H1 (cell line): ENCODE results near the gene TMEM35A. TPM values are rescaled to one million over a fixed set of nuclear protein-coding genes. Genes with fewer than 3 reads are reported as not detected.
"Not testable (repeated sequence)": the region's sequence is repeated elsewhere in the genome, so short reads cannot be mapped to it uniquely, and the experiment has no call there.

ENCODE experiments used
- CTCF ChIA-PET: fragments of 300-600 bp; sonication (Branson Sonifier 250); formaldehyde crosslinking; loops from one replicate; lab custom pipeline; 2021; ENCODE audit not compliant: partially characterized antibody; lab: Charles Lee
- POLR2A ChIA-PET: fragments of 300-600 bp; sonication (Branson Sonifier 250); formaldehyde crosslinking; loops from one replicate; lab custom pipeline; 2021; ENCODE audit warnings: inconsistent platforms; ENCODE audit not compliant: partially characterized antibody; lab: Charles Lee
- DNase-seq, 2 experiments: peaks; one replicate each; pipeline versions ENCODE4 v3.0.0 to v3.0.0-alpha.2; 2010 to 2022; ENCODE audit warnings: low spot score in 2 of 2, low read depth in 1 of 2, mixed read lengths in 1 of 2
- FAIRE-seq: peaks from 2 replicates; lab custom pipeline; 2011; peaks lifted over from hg19 to GRCh38; lab: Jason Lieb, UNC
- H2AFZ ChIP-seq: 2 replicates; pipeline ENCODE4 v1.8.1; 2012; ENCODE audit warnings: low read length, inconsistent platforms
- H2AK5ac ChIP-seq: 2 replicates; pipeline ENCODE4 v1.6.1; 2013; ENCODE audit warnings: low read depth, low read length
- H2BK120ac ChIP-seq: replicated peaks from 2 replicates; pipeline ENCODE3; 2013; ENCODE audit warnings: low read depth, low read length, inconsistent platforms
- H2BK12ac ChIP-seq: 2 replicates; pipeline ENCODE4 v1.6.1; 2013; ENCODE audit warnings: low read depth, low read length
- H2BK15ac ChIP-seq: 2 replicates; pipeline ENCODE4 v1.6.1; 2013; ENCODE audit warnings: low read length
- H2BK20ac ChIP-seq: 2 replicates; pipeline ENCODE4 v1.6.1; 2013; ENCODE audit warnings: low read length
- H2BK5ac ChIP-seq: 2 replicates; pipeline ENCODE4 v1.6.1; 2013; ENCODE audit warnings: low read depth, low read length
- H3K14ac ChIP-seq: 2 replicates; pipeline ENCODE4 v1.6.1; 2013; ENCODE audit warnings: inconsistent platforms; ENCODE audit not compliant: insufficient read length
- H3K18ac ChIP-seq: 2 replicates; pipeline ENCODE4 v1.6.1; 2013; ENCODE audit warnings: low read length; ENCODE audit errors: extremely low read depth
- H3K23ac ChIP-seq: 2 replicates; pipeline ENCODE4 v1.6.1; 2013; ENCODE audit warnings: inconsistent platforms; ENCODE audit not compliant: insufficient read length
- H3K23me2 ChIP-seq: 2 replicates; pipeline ENCODE4 v1.6.1; 2013; ENCODE audit warnings: low read depth, low read length
- H3K27ac ChIP-seq: 2 replicates; pipeline ENCODE4 v1.6.1; 2011; ENCODE audit warnings: low read depth, low read length, inconsistent platforms
- H3K27me3 ChIP-seq, 4 experiments: replicated peaks in 1 of 4; 1 replicate in 1 of 4; 2 replicates in 3 of 4; pipeline versions ENCODE4 v1.6.1 to v1.8.1; 2011 to 2013; ENCODE audit warnings: low read length in 3 of 4, mild to moderate bottlenecking in 3 of 4, inconsistent platforms in 2 of 4, mixed read lengths in 2 of 4, moderate library complexity in 1 of 4; ENCODE audit not compliant: control insufficient read depth in 3 of 4, insufficient read depth in 3 of 4; ENCODE audit errors: extremely low read depth in 1 of 4
- H3K36me3 ChIP-seq, 4 experiments: 2 replicates each; pipeline versions ENCODE4 v1.6.1 to v1.8.1; 2011 to 2013; ENCODE audit warnings: mild to moderate bottlenecking in 4 of 4, low read length in 3 of 4, moderate library complexity in 2 of 4, control low read depth in 1 of 4, inconsistent platforms in 1 of 4; ENCODE audit not compliant: insufficient read depth in 4 of 4, control insufficient read depth in 2 of 4
- H3K4ac ChIP-seq: replicated peaks from 2 replicates; pipeline ENCODE3; 2013; ENCODE audit warnings: low read length, low read depth, mixed read lengths, inconsistent platforms; ENCODE audit not compliant: insufficient read length
- H3K4me1 ChIP-seq, 4 experiments: replicated peaks in 1 of 4; 1 replicate in 1 of 4; 2 replicates in 3 of 4; pipeline versions ENCODE4 v1.6.1 to v1.8.1; 2011 to 2013; ENCODE audit warnings: low read length in 3 of 4, inconsistent platforms in 2 of 4, mixed read lengths in 1 of 4; ENCODE audit not compliant: insufficient read depth in 4 of 4, control insufficient read depth in 3 of 4
- H3K4me2 ChIP-seq, 2 experiments: 2 replicates each; pipeline versions ENCODE4 v1.6.1 to v1.8.1; 2011 to 2013; ENCODE audit warnings: low read depth in 2 of 2, low read length in 2 of 2, control low read depth in 1 of 2, inconsistent platforms in 1 of 2, mild to moderate bottlenecking in 1 of 2; ENCODE audit not compliant: insufficient read depth in 1 of 2
- H3K4me3 ChIP-seq, 4 experiments: fragments of 200-600, 300-600 bp in 1 of 4; sonication (generic), shearing (Covaris generic), sonication (Bioruptor Twin) in 1 of 4; 2 replicates each; pipeline versions ENCODE4 v1.5.1 to v1.8.1; 2011 to 2016; ENCODE audit warnings: low read length in 4 of 4, low read depth in 3 of 4, control low read depth in 2 of 4, inconsistent platforms in 2 of 4, mild to moderate bottlenecking in 2 of 4, mixed read lengths in 1 of 4, moderate library complexity in 1 of 4; ENCODE audit not compliant: insufficient read depth in 2 of 4; ENCODE audit errors: extremely low read depth in 1 of 4
- H3K56ac ChIP-seq: replicated peaks from 2 replicates; pipeline ENCODE3; 2013; ENCODE audit warnings: low read depth, mild to moderate bottlenecking, mixed read lengths, low read length, inconsistent platforms; ENCODE audit not compliant: insufficient read length
- H3K79me1 ChIP-seq: 2 replicates; pipeline ENCODE4 v1.6.1; 2013; ENCODE audit warnings: low read depth, low read length, control low read depth
- H3K79me2 ChIP-seq, 2 experiments: 2 replicates each; pipeline versions ENCODE4 v1.6.1 to v1.8.1; 2012 to 2013; ENCODE audit warnings: low read length in 2 of 2, mild to moderate bottlenecking in 2 of 2, inconsistent platforms in 1 of 2; ENCODE audit not compliant: insufficient read depth in 2 of 2, control insufficient read depth in 1 of 2
- H3K9ac ChIP-seq, 4 experiments: replicated peaks in 1 of 4; 1 replicate in 1 of 4; 2 replicates in 3 of 4; pipeline versions ENCODE4 v1.6.1 to v1.8.1; 2011 to 2013; ENCODE audit warnings: low read depth in 3 of 4, low read length in 3 of 4, control low read depth in 2 of 4, mild to moderate bottlenecking in 2 of 4, moderate library complexity in 2 of 4, inconsistent platforms in 1 of 4; ENCODE audit errors: extremely low read depth in 1 of 4
- H3K9me3 ChIP-seq, 2 experiments: 2 replicates each; pipeline versions ENCODE4 v1.6.1 to v1.8.1; 2012 to 2013; ENCODE audit warnings: mild to moderate bottlenecking in 2 of 2, moderate library complexity in 2 of 2, control low read depth in 1 of 2, inconsistent platforms in 1 of 2, low read depth in 1 of 2, low read length in 1 of 2, mixed read lengths in 1 of 2; ENCODE audit not compliant: insufficient read depth in 2 of 2
- H4K20me1 ChIP-seq, 2 experiments: replicated peaks in 1 of 2; 2 replicates each; pipeline versions ENCODE3 to v1.8.1; 2011 to 2013; ENCODE audit warnings: inconsistent platforms in 2 of 2, low read length in 2 of 2, mild to moderate bottlenecking in 1 of 2; ENCODE audit not compliant: insufficient read depth in 2 of 2, control insufficient read depth in 1 of 2
- H4K5ac ChIP-seq: 2 replicates; pipeline ENCODE4 v1.6.1; 2013; ENCODE audit warnings: low read length, low read depth, mixed read lengths, inconsistent platforms; ENCODE audit not compliant: insufficient read length
- H4K8ac ChIP-seq: 2 replicates; pipeline ENCODE4 v1.8.0; 2013; ENCODE audit warnings: mild to moderate bottlenecking, moderate library complexity, low read length, inconsistent platforms; ENCODE audit not compliant: insufficient read depth; ENCODE audit errors: extremely low read depth
- H4K91ac ChIP-seq: replicated peaks from 2 replicates; pipeline ENCODE3; 2013; ENCODE audit warnings: low read length, mixed read lengths, inconsistent platforms; ENCODE audit not compliant: insufficient read length
- WGBS, 2 experiments: shearing (Covaris generic) in 1 of 2; methylation state at CpG; one replicate each; pipeline versions ENCODE4 v1.1.6 to v1.1.7; 2013 to 2015; ENCODE audit warnings: low lambda C conversion rate in 2 of 2, mixed read lengths in 2 of 2, inconsistent platforms in 1 of 2, low coverage in 1 of 2, missing lambda C conversion rate in 1 of 2; ENCODE audit not compliant: insufficient replicate concordance in 2 of 2, insufficient coverage in 1 of 2, insufficient read length in 1 of 2; ENCODE audit errors: extremely low coverage in 1 of 2, missing lambda C conversion rate in 1 of 2; 5-methylcytosine and 5-hydroxymethylcytosine counted together
- polyA plus RNA-seq, 7 experiments: library from polyadenylated mRNA; depleted of rRNA in 3 of 7; stranded (reverse) in 5 of 7; unstranded in 2 of 7; fragments of >200 nt in 5 of 7; fragments of 200-250 nt in 2 of 7; gene quantifications; 1 replicate in 5 of 7; 2 replicates in 1 of 7; 4 replicates in 1 of 7; pipeline versions ENCODE4 v1.2.1 to v1.2.3, GENCODE V29; 2011 to 2013; ENCODE audit warnings: missing spikeins in 2 of 7, mixed read lengths in 2 of 7
- total RNA-seq: library from RNA; stranded (reverse); fragmentation: NEBNext Ultra II Directional; extraction: Animal tissue kit (Norgen Biotek cat#: 25700); gene quantifications from 2 replicates; pipeline ENCODE4 v1.2.1, GENCODE V29; 2021

TMEM35A gene
- total and polyA plus RNA-seq, 2 of the 8 experiments (the other 6 are each of a cell fraction or from before 2014, with no cell fraction given) = 5.5 to 5.8 TPM

GRCh38 chrX:101056551-101056950, 22.1 kb upstream of the TMEM35A start:
- POLR2A ChIA-PET, H3K9me3 ChIP-seq, H3K4me3 ChIP-seq, DNase-seq, H3K79me2 ChIP-seq, H4K91ac ChIP-seq, H3K27ac ChIP-seq, H2AFZ ChIP-seq, H4K8ac ChIP-seq, CTCF ChIA-PET, FAIRE-seq, H3K27me3 ChIP-seq, H3K79me1 ChIP-seq, H2BK12ac ChIP-seq, H3K14ac ChIP-seq, H3K23me2 ChIP-seq, H3K4ac ChIP-seq, H3K18ac ChIP-seq, H3K4me1 ChIP-seq, H2BK5ac ChIP-seq, H4K20me1 ChIP-seq, H2AK5ac ChIP-seq, H3K9ac ChIP-seq, H4K5ac ChIP-seq, H3K4me2 ChIP-seq, H3K56ac ChIP-seq, H2BK120ac ChIP-seq, H2BK15ac ChIP-seq, H2BK20ac ChIP-seq, H3K23ac ChIP-seq, H3K36me3 ChIP-seq: not testable (repeated sequence)
- 69% methylated on average over 4 of the region's 4 CpGs; no CpG with 5 or more reads in 1 of the 2 experiments for WGBS, 2 experiments
